NCI-H1436 treated with DMSO at 0.1 percent for 48 hours (cell line): ENCODE results near the gene CPA3.

Source experiments
- DNase-seq: peaks from one replicate; lab custom pipeline; 2025; lab: John Stamatoyannopoulos, UW

The CPA3 gene

GRCh38 chr3:148865049-148865448, at the start of gene CPA3:
Gene CPA3, plus strand, starts transcription at chr3:148865296. Its CDS starts 12 bp downstream, at chr3:148865308.
- DNase-seq: no peak

- no peak for DNase-seq
Measured at GRCh38 chr3:148815316-148816110, 49.6 kb upstream of the CPA3 start.

- no peak for DNase-seq
Measured at GRCh38 chr3:148816427-148816826, 48.7 kb upstream of the CPA3 start.

GRCh38 chr3:148816981-148817525, 48.0 kb upstream of the CPA3 start:
- DNase-seq: no peak

GRCh38 chr3:148820361-148821245, 44.5 kb upstream of the CPA3 start:
- no peak for DNase-seq

GRCh38 chr3:148823026-148823425, 42.1 kb upstream of the CPA3 start:
- DNase-seq: no peak

GRCh38 chr3:148825476-148825875, 39.6 kb upstream of the CPA3 start:
- no peak for DNase-seq

GRCh38 chr3:148827585-148827984, 37.5 kb upstream of the CPA3 start, which contains the start of gene CPB1:
Gene CPB1, plus strand, starts transcription at chr3:148827811. Its CDS starts 13 bp downstream, at chr3:148827824.
- no peak for DNase-seq

GRCh38 chr3:148828136-148828690, 36.9 kb upstream of the CPA3 start:
- DNase-seq: no peak

GRCh38 chr3:148829926-148830325, 35.2 kb upstream of the CPA3 start:
- no peak for DNase-seq

GRCh38 chr3:148833223-148833622, 31.9 kb upstream of the CPA3 start:
- no peak for DNase-seq

- no peak for DNase-seq
Measured at GRCh38 chr3:148839805-148840204, 25.3 kb upstream of the CPA3 start.

GRCh38 chr3:148840451-148840850, 24.6 kb upstream of the CPA3 start:
- DNase-seq: no peak

- no peak for DNase-seq
Measured at GRCh38 chr3:148845756-148846395, 19.2 kb upstream of the CPA3 start.

- no peak for DNase-seq
Measured at GRCh38 chr3:148847351-148847750, 17.7 kb upstream of the CPA3 start.

GRCh38 chr3:148848410-148848809, 16.7 kb upstream of the CPA3 start:
- no peak for DNase-seq

- DNase-seq: no peak
Measured at GRCh38 chr3:148852271-148852992, 12.7 kb upstream of the CPA3 start.

- DNase-seq: no peak
Measured at GRCh38 chr3:148853076-148853475, 12.0 kb upstream of the CPA3 start.

GRCh38 chr3:148854061-148854460, 11.0 kb upstream of the CPA3 start:
- no peak for DNase-seq

GRCh38 chr3:148856384-148856783, 8.7 kb upstream of the CPA3 start:
- no peak for DNase-seq

GRCh38 chr3:148857316-148857715, 7.8 kb upstream of the CPA3 start:
- no peak for DNase-seq
